ENCODE results near the gene CREG1. TPM values are rescaled to one million over a fixed set of nuclear protein-coding genes. Genes with fewer than 3 reads are reported as not detected.
"Not testable (repeated sequence)": the region's sequence is repeated elsewhere in the genome, so short reads cannot be mapped to it uniquely, and the experiment has no call there.

CREG1 gene
- polyA plus RNA-seq, 2 donors: 41.9 to 72.7 TPM

DNA sequence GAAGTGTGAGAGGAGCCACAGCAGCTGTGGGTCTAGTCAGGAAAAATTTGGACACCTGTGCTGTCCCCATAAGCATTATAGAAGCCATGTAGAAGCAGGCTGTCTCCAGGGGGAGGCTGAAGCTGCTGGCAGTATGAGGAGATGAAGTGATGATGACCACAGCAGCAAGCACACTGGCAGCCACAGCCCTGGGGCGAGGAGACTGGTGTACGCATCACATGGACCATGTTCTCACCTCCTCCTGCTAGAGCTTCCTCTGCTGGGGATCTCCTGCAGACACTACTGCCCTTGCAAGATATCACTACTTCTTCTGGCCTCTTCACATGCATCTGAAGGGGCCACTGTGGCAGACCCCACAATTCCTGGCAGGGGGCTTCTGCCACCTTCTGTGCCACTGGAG lies 33.8 kb upstream of the CREG1 start:
- no peaks in the 10 kb centered on the region for H3K36me3 ChIP-seq (ENCODE audit: control insufficient read depth in 2 of 2, insufficient read depth in 2 of 2, low read length in 1 of 2)
- no peaks in the 10 kb centered on the region for H3K9me3 ChIP-seq (ENCODE audit: control insufficient read depth in 2 of 2, insufficient read depth in 1 of 2, low read depth in 1 of 2, low read length in 1 of 2)
- H3K4me3 ChIP-seq (ENCODE audit: low read depth in 1 of 2, low read length in 2 of 2): no peak overlapping the region
- 96% methylated on average over 2 of the region's 2 CpGs for WGBS, 2 donors
- H3K27ac ChIP-seq (ENCODE audit: low read depth in 2 of 2, low read length in 1 of 2): no peak overlapping the region
- H3K4me1 ChIP-seq (ENCODE audit: control insufficient read depth in 2 of 2, insufficient read depth in 2 of 2, low read length in 1 of 2): no peaks in the 10 kb centered on the region
- no peaks in the 10 kb centered on the region for H3K27me3 ChIP-seq (ENCODE audit: control insufficient read depth in 1 of 2, insufficient read depth in 2 of 2, low read length in 2 of 2)

DNA sequence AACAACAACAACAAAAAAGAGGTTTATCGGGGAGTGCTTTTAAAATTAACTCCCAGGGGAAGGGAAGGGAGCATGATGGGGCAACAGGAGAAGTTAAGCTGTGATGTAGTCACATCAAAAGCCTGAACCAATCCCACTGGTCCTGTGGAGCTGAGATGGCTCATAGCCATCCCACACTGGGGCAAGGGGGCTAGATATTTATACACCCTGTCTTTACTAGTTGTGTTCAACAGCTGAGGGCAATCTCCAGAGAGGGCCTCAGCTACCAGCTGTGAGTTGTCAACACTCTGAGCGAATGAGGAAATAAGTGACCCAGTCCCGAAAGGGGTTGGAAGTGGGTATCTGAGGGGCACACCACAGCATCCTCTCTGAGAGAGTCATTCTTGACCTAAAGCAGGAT lies 31.0 kb upstream of the CREG1 start:
- Histone ChIP-seq H3K4me3 (ENCODE audit: low read depth in 1 of 2, low read length in 2 of 2) (no peak overlapping the region), H3K27ac (ENCODE audit: low read depth in 2 of 2, low read length in 1 of 2) (no peak overlapping the region), H3K27me3 (ENCODE audit: control insufficient read depth in 1 of 2, insufficient read depth in 2 of 2, low read length in 2 of 2) (no peaks in the 10 kb centered on the region), H3K9me3 (ENCODE audit: control insufficient read depth in 2 of 2, insufficient read depth in 1 of 2, low read depth in 1 of 2, low read length in 1 of 2) (no peaks in the 10 kb centered on the region), H3K4me1 (ENCODE audit: control insufficient read depth in 2 of 2, insufficient read depth in 2 of 2, low read length in 1 of 2) (no peaks in the 10 kb centered on the region), H3K36me3 (ENCODE audit: control insufficient read depth in 2 of 2, insufficient read depth in 2 of 2, low read length in 1 of 2) (no peaks in the 10 kb centered on the region)
- 79 to 90% methylated on average over 3 of the region's 3 CpGs for WGBS, 2 donors

DNA sequence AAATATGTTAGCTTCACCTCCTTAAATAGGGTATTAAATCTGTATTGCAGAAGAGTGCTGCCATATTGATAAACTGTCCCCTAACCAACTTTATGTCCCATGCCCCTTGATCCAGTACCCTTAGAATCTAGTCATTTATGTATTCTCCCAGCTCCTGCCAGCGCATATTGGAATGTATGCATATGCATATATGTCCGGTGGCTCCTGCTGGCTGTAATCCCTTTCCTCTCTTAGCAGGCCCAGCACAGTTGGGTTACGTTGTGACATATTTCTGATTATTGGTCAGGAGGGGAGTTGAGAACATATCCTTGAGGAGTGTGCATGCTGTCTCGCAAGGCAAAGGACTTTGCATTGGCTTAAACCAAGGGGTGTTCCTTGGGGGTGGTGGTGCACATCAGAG lies 29.2 kb upstream of the CREG1 start:
- Histone ChIP-seq H3K4me3 (ENCODE audit: low read depth in 1 of 2, low read length in 2 of 2) (no peak overlapping the region), H3K27ac (ENCODE audit: low read depth in 2 of 2, low read length in 1 of 2) (no peak overlapping the region), H3K9me3 (ENCODE audit: control insufficient read depth in 2 of 2, insufficient read depth in 1 of 2, low read depth in 1 of 2, low read length in 1 of 2) (no peaks in the 10 kb centered on the region), H3K4me1 (ENCODE audit: control insufficient read depth in 2 of 2, insufficient read depth in 2 of 2, low read length in 1 of 2) (no peaks in the 10 kb centered on the region), H3K27me3 (ENCODE audit: control insufficient read depth in 1 of 2, insufficient read depth in 2 of 2, low read length in 2 of 2) (no peaks in the 10 kb centered on the region), H3K36me3 (ENCODE audit: control insufficient read depth in 2 of 2, insufficient read depth in 2 of 2, low read length in 1 of 2) (no peaks in the 10 kb centered on the region)
- 94 to 96% methylated on average over 4 of the region's 4 CpGs for WGBS, 2 donors

DNA sequence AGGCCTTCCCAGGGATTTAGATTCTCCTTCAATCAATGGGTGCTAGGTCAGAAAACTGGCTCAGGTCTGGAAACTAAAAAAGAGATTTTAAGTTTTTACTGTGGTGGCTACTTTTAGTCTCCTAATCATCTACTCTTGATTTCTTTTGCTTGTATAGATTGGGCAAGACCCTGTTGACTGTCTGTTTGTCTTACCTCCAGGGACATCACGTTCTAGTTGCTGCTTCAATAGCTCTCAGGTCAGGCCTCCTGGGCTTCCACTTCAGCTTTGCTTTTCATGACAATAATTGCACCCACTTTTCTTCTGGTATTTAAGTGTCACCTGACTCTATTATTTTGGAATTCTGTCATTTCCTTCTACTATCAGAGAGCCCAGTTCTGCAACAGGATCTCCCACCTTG lies 28.5 kb upstream of the CREG1 start:
- no peaks in the 10 kb centered on the region for H3K4me1 ChIP-seq (ENCODE audit: control insufficient read depth in 2 of 2, insufficient read depth in 2 of 2, low read length in 1 of 2)
- 86 to 87% methylated on average over 1 of the region's 1 CpG for WGBS, 2 donors
- no peak overlapping the region for H3K4me3 ChIP-seq (ENCODE audit: low read depth in 1 of 2, low read length in 2 of 2)

DNA sequence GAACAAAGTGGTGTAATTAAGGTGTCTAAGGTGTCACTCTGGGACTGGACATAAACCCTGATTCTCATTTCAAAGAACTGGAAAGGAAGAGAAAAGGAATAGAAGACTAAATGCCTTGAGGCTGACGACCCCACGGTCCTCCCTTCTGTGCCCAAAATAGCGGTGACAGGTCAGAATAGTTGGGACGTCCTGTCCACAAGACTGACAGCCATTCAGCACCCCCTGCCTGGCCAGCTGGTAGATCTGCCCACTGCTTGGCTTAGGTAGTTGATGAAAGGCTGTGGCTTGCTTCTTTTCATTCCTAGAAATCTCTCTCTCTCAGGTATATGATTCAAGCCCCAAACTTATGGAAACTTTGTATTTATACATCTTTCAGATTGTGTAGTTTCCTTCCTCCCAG lies 26.4 kb upstream of the CREG1 start:
- no peak overlapping the region for H3K4me3 ChIP-seq (ENCODE audit: low read depth in 1 of 2, low read length in 2 of 2)
- no peaks in the 10 kb centered on the region for H3K4me1 ChIP-seq (ENCODE audit: control insufficient read depth in 2 of 2, insufficient read depth in 2 of 2, low read length in 1 of 2)
- H3K27ac ChIP-seq (ENCODE audit: low read depth in 2 of 2, low read length in 1 of 2): no peak overlapping the region
- no peaks in the 10 kb centered on the region for H3K27me3 ChIP-seq (ENCODE audit: control insufficient read depth in 1 of 2, insufficient read depth in 2 of 2, low read length in 2 of 2)
- whole genome bisulfite sequencing, 2 donors: 79 to 82% methylated on average over 4 of the region's 4 CpGs
- H3K9me3 ChIP-seq (ENCODE audit: control insufficient read depth in 2 of 2, insufficient read depth in 1 of 2, low read depth in 1 of 2, low read length in 1 of 2): no peaks in the 10 kb centered on the region
- H3K36me3 ChIP-seq (ENCODE audit: control insufficient read depth in 2 of 2, insufficient read depth in 2 of 2, low read length in 1 of 2): no peaks in the 10 kb centered on the region

More for the DNA sequence above, 28.5 kb upstream of the CREG1 start:
- Histone ChIP-seq H3K36me3 (ENCODE audit: control insufficient read depth in 2 of 2, insufficient read depth in 2 of 2, low read length in 1 of 2) (no peaks in the 10 kb centered on the region), H3K27me3 (ENCODE audit: control insufficient read depth in 1 of 2, insufficient read depth in 2 of 2, low read length in 2 of 2) (no peaks in the 10 kb centered on the region), H3K27ac (ENCODE audit: low read depth in 2 of 2, low read length in 1 of 2) (no peak overlapping the region), H3K9me3 (ENCODE audit: control insufficient read depth in 2 of 2, insufficient read depth in 1 of 2, low read depth in 1 of 2, low read length in 1 of 2) (no peaks in the 10 kb centered on the region)

DNA sequence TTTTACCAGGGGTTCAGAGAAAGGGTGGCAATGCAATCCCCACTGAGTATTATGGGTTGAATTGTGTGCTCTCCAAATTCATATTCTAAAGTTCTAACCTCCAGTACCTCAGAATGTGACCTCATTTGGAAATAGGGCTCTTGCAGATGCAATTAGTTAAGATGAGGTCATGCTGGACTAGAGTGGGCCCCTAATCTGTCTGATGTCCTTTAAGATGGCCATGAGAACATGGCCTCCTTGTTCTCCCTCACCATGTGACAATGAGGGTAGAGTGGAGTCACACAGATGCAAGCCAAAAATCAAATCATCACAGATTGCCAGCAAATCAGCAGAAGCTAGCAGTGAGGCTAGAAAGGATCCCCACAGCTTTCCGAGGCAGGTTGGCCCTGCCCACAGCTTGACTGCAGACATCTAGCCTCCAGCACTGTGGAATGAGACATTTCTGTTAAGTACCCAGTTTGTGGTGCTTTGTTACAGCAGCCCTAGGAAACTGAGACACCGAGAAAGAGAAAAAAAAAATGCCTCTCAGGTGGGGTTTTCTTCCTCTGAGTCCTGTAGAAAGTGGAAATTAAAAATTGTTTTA lies 25.5 kb upstream of the CREG1 start:
- 72 to 74% methylated on average over 2 of the region's 2 CpGs for WGBS, 2 donors
- Histone ChIP-seq H3K4me3 (ENCODE audit: low read depth in 1 of 2, low read length in 2 of 2) (no peak overlapping the region), H3K4me1 (ENCODE audit: control insufficient read depth in 2 of 2, insufficient read depth in 2 of 2, low read length in 1 of 2) (no peaks in the 10 kb centered on the region)

DNA sequence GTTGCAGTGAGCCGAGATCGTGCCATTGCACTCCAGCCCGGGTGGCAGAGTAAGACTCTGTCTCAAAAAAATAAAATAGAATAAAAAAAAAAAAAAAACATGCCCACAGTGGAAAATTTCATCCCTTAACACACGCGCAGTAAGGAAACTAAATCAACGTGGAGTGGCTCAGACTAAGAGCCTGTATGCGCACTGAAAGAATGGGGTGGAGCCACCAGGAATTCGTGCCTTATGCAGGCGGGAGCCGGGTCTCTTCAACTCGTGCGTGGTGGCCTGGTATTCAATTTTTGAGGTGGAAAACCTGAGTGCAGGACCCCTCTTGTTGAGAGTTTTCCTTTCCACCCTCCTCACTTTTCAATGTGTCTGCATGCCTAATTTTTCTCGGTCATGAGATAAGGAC lies 22.1 kb upstream of the CREG1 start:
- no peaks in the 10 kb centered on the region for H3K27me3 ChIP-seq (ENCODE audit: control insufficient read depth in 1 of 2, insufficient read depth in 2 of 2, low read length in 2 of 2)
- H3K36me3 ChIP-seq (ENCODE audit: control insufficient read depth in 2 of 2, insufficient read depth in 2 of 2, low read length in 1 of 2): no peaks in the 10 kb centered on the region
- WGBS, 2 donors: 86 to 87% methylated on average over 13 of the region's 13 CpGs
- no peaks in the 10 kb centered on the region for H3K4me1 ChIP-seq (ENCODE audit: control insufficient read depth in 2 of 2, insufficient read depth in 2 of 2, low read length in 1 of 2)
- H3K4me3 ChIP-seq (ENCODE audit: low read depth in 1 of 2, low read length in 2 of 2): no peak overlapping the region
- no peaks in the 10 kb centered on the region for H3K9me3 ChIP-seq (ENCODE audit: control insufficient read depth in 2 of 2, insufficient read depth in 1 of 2, low read depth in 1 of 2, low read length in 1 of 2)
- H3K27ac ChIP-seq (ENCODE audit: low read depth in 2 of 2, low read length in 1 of 2): no peak overlapping the region

More for the DNA sequence above, 25.5 kb upstream of the CREG1 start:
- Histone ChIP-seq H3K9me3 (ENCODE audit: control insufficient read depth in 2 of 2, insufficient read depth in 1 of 2, low read depth in 1 of 2, low read length in 1 of 2) (no peaks in the 10 kb centered on the region), H3K27me3 (ENCODE audit: control insufficient read depth in 1 of 2, insufficient read depth in 2 of 2, low read length in 2 of 2) (no peaks in the 10 kb centered on the region), H3K36me3 (ENCODE audit: control insufficient read depth in 2 of 2, insufficient read depth in 2 of 2, low read length in 1 of 2) (no peaks in the 10 kb centered on the region), H3K27ac (ENCODE audit: low read depth in 2 of 2, low read length in 1 of 2) (no peak overlapping the region)

DNA sequence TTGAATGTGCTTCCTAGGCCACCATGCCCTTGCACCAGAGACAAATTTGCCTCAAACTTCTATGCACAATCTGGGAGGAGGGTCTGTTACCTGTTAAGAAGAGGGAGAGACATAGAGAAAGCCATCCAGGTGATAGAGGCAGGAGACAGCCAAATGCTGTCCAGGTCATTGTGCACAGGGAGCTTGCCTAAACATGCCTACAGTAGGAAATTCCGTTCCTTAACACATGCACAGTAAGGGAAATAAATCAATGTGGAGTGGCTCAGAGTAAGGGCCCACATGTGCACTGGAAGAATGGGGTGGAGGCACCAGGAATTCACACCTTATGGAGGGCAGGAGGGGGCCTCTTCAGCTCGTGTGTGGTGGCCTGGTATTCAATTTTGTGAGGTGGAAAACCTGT lies 19.5 kb upstream of the CREG1 start:
- no peak overlapping the region for H3K4me3 ChIP-seq (ENCODE audit: low read depth in 1 of 2, low read length in 2 of 2)
- H3K9me3 ChIP-seq (ENCODE audit: control insufficient read depth in 2 of 2, insufficient read depth in 1 of 2, low read depth in 1 of 2, low read length in 1 of 2): no peaks in the 10 kb centered on the region
- no peaks in the 10 kb centered on the region for H3K36me3 ChIP-seq (ENCODE audit: control insufficient read depth in 2 of 2, insufficient read depth in 2 of 2, low read length in 1 of 2)
- WGBS, 2 donors: 32 to 46% methylated on average over 2 of the region's 2 CpGs
- no peaks in the 10 kb centered on the region for H3K27me3 ChIP-seq (ENCODE audit: control insufficient read depth in 1 of 2, insufficient read depth in 2 of 2, low read length in 2 of 2)
- H3K4me1 ChIP-seq (ENCODE audit: control insufficient read depth in 2 of 2, insufficient read depth in 2 of 2, low read length in 1 of 2): no peaks in the 10 kb centered on the region
- no peak overlapping the region for H3K27ac ChIP-seq (ENCODE audit: low read depth in 2 of 2, low read length in 1 of 2)

DNA sequence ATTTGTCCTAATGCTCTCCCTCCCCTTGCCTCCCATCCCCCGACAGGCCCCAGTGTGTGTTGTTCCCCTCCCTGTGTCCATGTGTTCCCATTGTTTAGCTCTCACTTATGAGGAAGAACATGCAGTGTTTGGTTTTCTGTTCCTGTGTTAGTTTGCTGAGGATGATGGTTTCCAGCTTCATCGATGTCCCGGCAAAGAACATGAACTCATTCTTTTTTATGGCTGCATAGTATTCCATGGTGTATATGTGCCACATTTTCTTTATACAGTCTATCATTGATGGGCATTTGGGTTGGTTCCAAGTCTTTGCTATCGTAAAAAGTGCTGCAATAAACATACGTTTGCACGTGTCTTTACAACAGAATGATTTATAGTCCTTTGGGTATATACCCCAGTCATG lies 17.1 kb upstream of the CREG1 start:
- not testable (repeated sequence) for H3K27me3 ChIP-seq (ENCODE audit: control insufficient read depth in 1 of 2, insufficient read depth in 2 of 2, low read length in 2 of 2); H3K9me3 ChIP-seq (ENCODE audit: control insufficient read depth in 2 of 2, insufficient read depth in 1 of 2, low read depth in 1 of 2, low read length in 1 of 2); H3K36me3 ChIP-seq (ENCODE audit: control insufficient read depth in 2 of 2, insufficient read depth in 2 of 2, low read length in 1 of 2); H3K4me3 ChIP-seq (ENCODE audit: low read depth in 1 of 2, low read length in 2 of 2); H3K27ac ChIP-seq (ENCODE audit: low read depth in 2 of 2, low read length in 1 of 2); H3K4me1 ChIP-seq (ENCODE audit: control insufficient read depth in 2 of 2, insufficient read depth in 2 of 2, low read length in 1 of 2)
- WGBS, 2 donors: 79 to 87% methylated on average over 6 of the region's 6 CpGs

DNA sequence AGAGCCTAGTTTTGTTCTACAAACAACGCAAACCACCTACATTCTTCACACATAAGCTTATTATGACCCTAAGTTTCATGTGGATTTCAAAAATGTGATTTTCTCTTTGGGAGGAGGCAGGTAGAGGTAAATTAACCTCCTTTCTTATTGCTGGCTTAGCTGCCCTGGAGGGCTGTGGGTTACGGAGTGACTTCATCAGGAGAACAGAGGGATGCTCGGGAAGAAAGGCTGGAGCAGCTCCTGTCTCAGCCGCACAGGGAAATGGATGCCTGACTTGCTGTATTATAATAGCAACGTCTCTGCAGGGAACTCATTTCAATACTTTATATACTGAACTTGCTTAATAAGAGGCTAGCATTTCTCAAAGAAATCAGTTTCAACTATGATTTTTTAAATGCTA lies 14.1 kb upstream of the CREG1 start:
- Histone ChIP-seq H3K9me3 (ENCODE audit: control insufficient read depth in 2 of 2, insufficient read depth in 1 of 2, low read depth in 1 of 2, low read length in 1 of 2) (no peaks in the 10 kb centered on the region), H3K4me3 (ENCODE audit: low read depth in 1 of 2, low read length in 2 of 2) (no peak overlapping the region), H3K36me3 (ENCODE audit: control insufficient read depth in 2 of 2, insufficient read depth in 2 of 2, low read length in 1 of 2) (no peaks in the 10 kb centered on the region), H3K27ac (ENCODE audit: low read depth in 2 of 2, low read length in 1 of 2) (no peak overlapping the region), H3K27me3 (ENCODE audit: control insufficient read depth in 1 of 2, insufficient read depth in 2 of 2, low read length in 2 of 2) (no peaks in the 10 kb centered on the region), H3K4me1 (ENCODE audit: control insufficient read depth in 2 of 2, insufficient read depth in 2 of 2, low read length in 1 of 2) (no peaks in the 10 kb centered on the region)
- 70 to 75% methylated on average over 5 of the region's 5 CpGs for WGBS, 2 donors

All from esophagus (tissue), 2 donors.